ENCODE data around the gene IQSEC3.

IQSEC3 gene

GRCh38 chr12:197347-197746, 130.8 kb downstream of the IQSEC3 start:
- no peak for DNase-seq (ENCODE audit: low read depth in 2 of 2)

GRCh38 chr12:197911-198695, 131.5 kb downstream of the IQSEC3 start:
- no peak for DNase-seq (ENCODE audit: low read depth in 2 of 2)

- DNase-seq (ENCODE audit: low read depth in 2 of 2) = no peak
Observed at GRCh38 chr12:198705-199104, 132.1 kb downstream of the IQSEC3 start.

GRCh38 chr12:201361-201760, 134.8 kb downstream of the IQSEC3 start:
- no peak for DNase-seq (ENCODE audit: low read depth in 2 of 2)

- DNase-seq (ENCODE audit: low read depth in 2 of 2) = no peak
Observed at GRCh38 chr12:202081-202731, 135.6 kb downstream of the IQSEC3 start.

- DNase-seq (ENCODE audit: low read depth in 2 of 2) = no peak
Observed at GRCh38 chr12:203074-203461, 136.5 kb downstream of the IQSEC3 start.

- DNase-seq (ENCODE audit: low read depth in 2 of 2) = no peak
Observed at GRCh38 chr12:203462-204260, 137.1 kb downstream of the IQSEC3 start.

- no peak for DNase-seq (ENCODE audit: low read depth in 2 of 2)
Observed at GRCh38 chr12:204261-204678, 137.7 kb downstream of the IQSEC3 start.

- no peak for DNase-seq (ENCODE audit: low read depth in 2 of 2)
Observed at GRCh38 chr12:205026-205425, 138.5 kb downstream of the IQSEC3 start.

- no peak for DNase-seq (ENCODE audit: low read depth in 2 of 2)
Observed at GRCh38 chr12:206746-207440, 140.3 kb downstream of the IQSEC3 start.

- DNase-seq (ENCODE audit: low read depth in 2 of 2) = no peak
Observed at GRCh38 chr12:207804-208203, 141.2 kb downstream of the IQSEC3 start.

- no peak for DNase-seq (ENCODE audit: low read depth in 2 of 2)
Observed at GRCh38 chr12:208813-209212, 142.2 kb downstream of the IQSEC3 start.

- DNase-seq (ENCODE audit: low read depth in 2 of 2) = no peak
Observed at GRCh38 chr12:209246-209645, 142.7 kb downstream of the IQSEC3 start.

- no peak for DNase-seq (ENCODE audit: low read depth in 2 of 2)
Observed at GRCh38 chr12:209851-210250, 143.3 kb downstream of the IQSEC3 start.

- DNase-seq (ENCODE audit: low read depth in 2 of 2) = no peak
Observed at GRCh38 chr12:210277-211141, 143.9 kb downstream of the IQSEC3 start.

- no peak for DNase-seq (ENCODE audit: low read depth in 2 of 2)
Observed at GRCh38 chr12:211142-211465, 144.5 kb downstream of the IQSEC3 start.

- no peak for DNase-seq (ENCODE audit: low read depth in 2 of 2)
Observed at GRCh38 chr12:211639-212414, 145.3 kb downstream of the IQSEC3 start.

- no peak for DNase-seq (ENCODE audit: low read depth in 2 of 2)
Observed at GRCh38 chr12:212415-212714, 145.8 kb downstream of the IQSEC3 start.

GRCh38 chr12:212715-213526, 146.4 kb downstream of the IQSEC3 start:
- DNase-seq (ENCODE audit: low read depth in 2 of 2) = no peak

GRCh38 chr12:213527-213932, 147.0 kb downstream of the IQSEC3 start:
- no peak for DNase-seq (ENCODE audit: low read depth in 2 of 2)
